ENCODE data around the gene TMSB15B.
"Not testable (repeated sequence)": the region's sequence is repeated elsewhere in the genome, so short reads cannot be mapped to it uniquely, and the experiment has no call there.

TMSB15B gene

GRCh38 chrX:104015576-104015975 is 53.1 kb downstream of the TMSB15B start:
- H3K27ac ChIP-seq (ENCODE audit: insufficient read depth, low read length, poor library complexity, severe bottlenecking); H3K9me3 ChIP-seq (ENCODE audit: control insufficient read depth, low read length); H3K36me3 ChIP-seq (ENCODE audit: control insufficient read depth, insufficient read depth, low read length); H3K27me3 ChIP-seq (replicated peaks; ENCODE audit: control insufficient read depth, insufficient read depth, low read length, poor library complexity, severe bottlenecking); H3K4me3 ChIP-seq (ENCODE audit: insufficient read depth, low read depth, low read length, poor library complexity, severe bottlenecking); H3K4me1 ChIP-seq (ENCODE audit: control insufficient read depth, insufficient read depth, low read length, poor library complexity, severe bottlenecking); DNase-seq: not testable (repeated sequence)
